Iris pigment epithelial cell (primary cell): Measurements from ENCODE around the gene QRFPR.
"Not testable (repeated sequence)": the region's sequence is repeated elsewhere in the genome, so short reads cannot be mapped to it uniquely, and the experiment has no call there.

Experiments
- DNase-seq: peaks from one replicate; pipeline ENCODE4 v3.0.0-alpha.2; 2011; ENCODE audit warnings: low read depth

Gene QRFPR

DNA sequence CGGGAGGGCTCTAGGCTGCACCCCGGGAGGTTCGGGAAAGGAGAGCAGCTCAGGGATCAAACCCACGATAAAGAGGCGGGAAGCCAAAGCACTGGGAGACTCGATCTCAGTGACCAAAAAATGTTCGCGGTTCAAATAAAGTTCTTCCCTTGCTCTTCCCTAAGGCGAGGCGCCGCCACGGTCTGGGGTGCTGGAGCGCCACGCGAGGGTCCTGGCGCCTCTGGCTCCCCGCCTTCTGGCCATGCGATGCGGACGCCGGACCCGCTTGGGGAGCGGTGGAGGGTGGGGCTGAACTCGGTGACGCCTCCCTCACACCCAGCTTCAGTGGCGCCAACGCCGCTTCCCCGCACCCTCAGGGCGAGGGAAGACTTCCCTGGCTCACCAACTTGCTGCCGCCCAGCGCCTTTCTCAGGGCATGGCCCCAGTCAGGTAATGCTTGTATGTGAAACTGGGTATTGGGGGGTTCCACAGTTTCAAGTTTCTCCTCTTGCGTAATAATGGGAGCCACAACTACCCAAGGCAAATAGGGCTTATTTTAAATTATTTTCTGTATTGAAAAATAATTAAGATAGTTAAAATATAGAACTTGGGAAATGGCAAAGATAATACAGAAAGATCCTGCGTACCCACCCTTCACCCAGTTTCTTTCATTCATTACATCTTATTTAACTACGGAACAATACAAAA lies at the start of gene QRFPR:
Gene QRFPR (minus strand): TSS at position 243 of the 687 bp plus-strand sequence. CDS start 371 bp downstream, outside the sequence.
- no peak for DNase-seq

DNA sequence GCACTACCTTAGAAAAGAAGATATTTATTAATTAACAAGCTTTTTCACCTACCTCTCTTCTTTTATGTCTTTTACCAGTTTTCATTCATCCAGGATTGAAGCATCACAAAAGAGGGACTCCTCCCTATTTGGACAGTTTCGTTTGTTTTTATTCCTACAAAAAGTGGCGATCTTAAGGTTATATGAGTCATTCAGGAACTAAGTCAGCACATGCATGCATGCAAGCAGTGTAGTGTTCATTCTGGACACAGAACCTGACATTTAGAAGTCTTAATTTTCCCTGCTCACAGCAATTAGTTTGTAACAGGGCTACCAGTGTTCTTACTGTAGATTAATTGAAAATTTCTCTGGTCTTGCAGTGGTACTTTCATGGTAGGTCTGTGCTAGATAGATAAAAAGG lies 47.9 kb upstream of the QRFPR start:
- DNase-seq = peak; percentile 58

DNA sequence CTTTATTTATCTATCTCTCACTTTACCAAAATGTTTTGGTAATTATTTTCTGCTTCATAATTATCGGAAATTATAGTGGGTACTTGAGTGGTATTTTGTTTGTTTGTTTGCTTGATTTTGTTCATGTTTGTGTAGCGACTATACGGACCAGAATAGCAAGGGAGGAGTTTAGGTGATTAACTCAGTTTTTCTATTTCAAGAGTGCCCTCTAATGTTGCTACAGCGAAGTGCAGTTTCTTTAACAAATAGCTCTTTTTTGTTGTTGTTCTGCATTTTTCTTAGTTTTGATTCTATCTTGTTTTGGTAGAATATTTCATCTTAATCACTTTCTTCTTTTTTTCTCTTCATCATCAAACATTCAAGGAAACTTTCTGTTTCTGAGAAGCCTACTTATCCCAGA lies 40.8 kb upstream of the QRFPR start:
- DNase-seq = no peak

DNA sequence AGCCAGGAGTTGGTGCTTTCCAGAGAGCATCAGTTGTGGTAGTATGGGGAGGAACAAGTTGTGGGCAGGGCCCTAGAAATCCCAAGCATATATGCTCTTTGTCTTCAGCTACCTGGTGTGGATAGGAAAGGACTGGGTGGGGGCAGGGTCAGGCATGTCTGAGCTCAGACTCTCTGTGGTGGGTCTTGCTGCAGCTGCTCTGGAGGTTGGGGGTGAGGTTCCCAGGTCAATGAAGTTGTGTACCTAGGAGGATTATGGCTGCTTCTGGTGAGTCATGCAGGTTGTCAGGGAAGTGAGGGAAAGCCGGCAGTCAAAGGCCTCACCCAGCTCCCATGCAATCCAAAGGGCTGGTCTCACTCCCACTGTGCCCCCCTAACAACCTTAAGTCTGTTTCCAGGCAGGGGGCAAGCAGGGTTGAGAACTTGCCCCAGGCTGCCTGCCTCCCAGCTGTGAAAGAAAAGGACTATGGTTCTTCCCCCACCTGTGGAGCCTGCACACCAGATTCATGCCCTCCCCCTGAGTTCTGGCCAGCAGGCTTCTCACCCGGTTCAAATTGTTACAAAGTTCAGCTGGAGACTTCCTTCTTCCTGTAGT lies 30.4 kb upstream of the QRFPR start:
- DNase-seq = no peak

DNA sequence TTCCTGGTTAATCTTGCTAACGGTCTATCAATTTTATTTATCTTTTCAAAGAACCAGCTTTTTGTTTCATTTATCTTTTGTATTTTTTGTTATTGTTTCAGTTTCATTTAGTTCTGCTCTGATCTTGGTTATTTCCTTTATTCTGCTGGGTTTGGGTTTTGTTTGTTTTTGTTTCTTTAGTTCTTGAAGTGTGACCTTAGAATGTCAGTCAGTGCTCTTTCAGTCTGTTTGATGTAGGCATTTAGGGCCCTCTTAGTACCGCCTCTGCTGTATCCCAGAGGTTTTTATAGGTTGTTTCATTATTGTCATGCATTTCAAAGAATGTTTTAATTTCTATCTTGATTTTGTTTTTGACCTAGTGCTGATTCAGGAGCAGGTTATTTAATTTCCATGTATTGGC lies 27.7 kb upstream of the QRFPR start:
- DNase-seq = not testable (repeated sequence)

DNA sequence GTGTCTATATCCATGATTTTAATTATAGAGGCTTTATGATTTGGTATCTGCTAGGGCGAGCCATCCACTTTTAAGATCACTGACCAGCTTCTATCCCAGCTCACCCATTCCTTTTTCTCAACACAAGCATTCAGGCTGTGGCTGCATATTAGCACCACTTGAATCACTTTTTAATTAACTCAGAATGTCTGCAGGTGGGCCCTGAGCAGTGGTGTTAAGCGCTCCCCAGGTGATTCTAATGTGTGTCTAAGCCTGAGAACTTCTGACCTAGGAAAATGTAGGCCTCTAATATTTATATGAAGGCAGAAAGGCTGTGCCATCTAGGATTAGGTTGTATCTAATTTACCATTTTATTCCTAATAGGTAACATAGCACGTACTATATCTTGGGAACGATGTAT lies 19.8 kb upstream of the QRFPR start:
- no peak for DNase-seq

DNA sequence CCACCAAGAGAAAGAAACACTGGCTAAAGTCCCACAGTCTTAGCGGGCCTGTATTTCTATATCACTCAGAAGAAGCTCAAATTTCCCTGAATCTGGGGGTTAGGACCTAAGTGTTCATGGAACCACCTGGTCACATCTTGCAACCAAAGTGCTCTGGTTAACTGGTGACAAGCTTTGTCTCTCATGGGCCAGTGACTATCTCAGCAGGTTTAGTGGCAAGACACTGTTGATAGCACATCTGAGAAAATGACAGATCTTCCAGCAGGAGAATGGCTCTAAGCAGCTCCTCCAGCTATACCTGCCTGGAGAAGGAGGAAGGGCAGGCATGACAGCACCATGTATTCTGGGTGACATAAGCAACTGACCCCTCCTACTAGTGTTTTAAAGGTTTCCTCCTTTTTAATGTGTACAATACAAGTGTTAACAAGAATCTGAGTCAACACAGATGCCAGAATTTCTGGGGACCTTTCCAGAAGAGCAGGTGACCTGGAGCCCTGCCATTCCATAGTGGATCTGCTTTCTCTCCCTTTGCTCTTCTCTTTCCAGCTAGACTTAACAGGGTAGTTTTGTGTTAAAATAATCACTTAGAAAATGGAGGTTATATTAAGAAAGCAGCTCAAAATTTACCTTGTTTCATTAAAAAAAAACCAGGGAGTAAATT lies 17.3 kb upstream of the QRFPR start:
- DNase-seq = no peak

DNA sequence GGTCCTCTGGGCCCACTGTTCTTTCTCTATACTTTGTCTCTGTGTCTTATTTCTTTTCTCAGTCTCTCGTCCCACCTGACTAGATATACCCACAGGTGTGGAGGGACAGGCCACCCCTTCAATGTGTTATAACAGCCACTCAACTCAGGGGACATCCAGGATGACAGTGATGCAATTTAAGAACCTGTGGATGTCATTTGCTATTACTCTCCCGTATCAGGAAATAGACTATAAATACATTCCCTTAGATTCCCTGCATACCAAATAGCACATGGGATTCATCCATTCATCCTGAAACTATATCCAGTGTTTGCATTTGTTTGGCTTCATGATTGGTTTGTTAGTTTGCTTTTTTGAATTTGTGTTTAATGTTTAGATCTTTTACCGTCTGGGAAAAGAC lies 16.6 kb upstream of the QRFPR start:
- no peak for DNase-seq

DNA sequence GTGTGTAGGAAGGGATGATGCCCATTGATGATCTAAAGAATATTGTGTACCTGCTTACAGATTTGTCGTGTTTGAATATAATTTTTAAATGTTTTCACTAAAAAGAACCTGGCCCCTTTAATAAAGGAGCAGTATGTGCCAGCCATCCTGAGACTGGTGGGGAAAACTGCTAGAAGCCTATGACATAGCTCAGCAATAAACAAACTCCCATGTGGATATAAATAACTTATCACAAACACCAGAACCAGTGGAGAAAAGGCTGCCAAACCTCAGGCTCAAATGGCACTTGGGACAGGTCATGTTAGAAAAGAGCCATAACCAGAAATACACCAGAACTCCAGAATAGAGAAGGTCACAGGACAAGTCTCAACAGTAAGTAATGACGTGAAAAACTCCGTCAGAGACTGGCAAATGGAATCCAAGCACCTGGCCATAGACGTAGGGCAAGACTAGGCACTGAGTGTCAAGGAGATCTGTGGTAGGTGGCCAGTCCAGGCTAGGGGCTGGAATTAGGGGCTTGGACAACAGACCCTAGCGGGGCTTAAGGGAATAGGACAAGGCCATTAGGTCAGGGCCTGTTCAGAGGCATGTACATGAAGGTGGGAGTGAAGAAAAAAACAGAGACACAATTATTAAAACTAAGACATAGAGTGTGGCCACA lies 11.7 kb upstream of the QRFPR start:
- DNase-seq = no peak

DNA sequence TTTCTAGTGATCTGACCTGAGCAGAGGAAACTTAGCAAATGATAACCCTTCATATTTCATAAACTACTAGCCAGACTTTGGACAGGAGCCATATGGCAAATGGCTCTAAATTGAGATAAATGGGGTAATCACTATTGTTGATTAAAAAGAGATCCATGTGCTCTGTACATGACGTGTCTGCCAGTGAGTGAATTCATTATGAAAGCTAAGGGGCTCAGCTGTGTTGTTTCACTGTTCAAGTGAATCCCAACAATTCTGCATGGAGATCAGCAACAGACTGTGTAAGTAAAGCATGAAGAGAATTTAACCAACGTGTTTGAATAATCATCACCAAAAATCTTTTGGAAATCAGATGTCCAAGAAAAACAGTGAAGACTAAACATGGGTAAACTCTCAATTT lies 9.5 kb upstream of the QRFPR start:
- no peak for DNase-seq

DNA sequence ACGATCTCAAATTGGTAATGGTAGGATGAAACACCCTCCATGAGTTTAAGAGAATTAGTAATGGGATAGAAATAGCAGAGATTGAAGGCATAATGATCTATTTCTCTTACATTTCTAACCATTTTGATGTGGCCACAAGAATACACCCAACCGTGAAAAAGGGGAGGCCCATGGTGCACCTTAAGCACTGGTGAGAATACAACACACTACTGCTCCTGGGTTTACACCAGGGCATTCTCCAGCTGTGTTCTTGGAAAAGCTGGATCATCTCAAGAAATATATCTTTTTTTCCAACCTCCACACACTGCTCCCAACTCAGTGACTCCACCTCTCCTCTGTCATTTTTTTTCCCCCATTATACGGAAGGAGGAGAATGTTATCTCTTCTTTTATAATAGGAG lies 1.5 kb downstream of the QRFPR start:
- no peak for DNase-seq

DNA sequence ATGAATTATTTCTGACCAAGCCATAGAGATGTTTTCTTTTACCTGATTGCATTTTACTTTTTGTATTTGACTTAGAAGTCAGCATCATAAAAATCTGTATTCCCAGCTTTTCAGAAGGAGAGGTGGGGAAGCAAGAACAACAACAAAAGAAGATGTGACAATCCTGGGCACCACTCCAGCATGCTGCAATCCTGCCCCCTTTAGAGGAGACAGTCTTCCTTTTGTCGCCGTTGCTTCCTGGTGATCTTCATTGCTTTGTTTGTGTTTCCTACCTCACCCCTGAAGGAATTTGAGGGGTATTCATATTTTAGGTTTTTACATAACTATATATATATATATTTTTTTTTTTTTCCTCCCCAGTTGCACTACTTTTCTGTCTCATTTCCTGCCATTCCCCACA lies 3.7 kb downstream of the QRFPR start:
- no peak for DNase-seq

DNA sequence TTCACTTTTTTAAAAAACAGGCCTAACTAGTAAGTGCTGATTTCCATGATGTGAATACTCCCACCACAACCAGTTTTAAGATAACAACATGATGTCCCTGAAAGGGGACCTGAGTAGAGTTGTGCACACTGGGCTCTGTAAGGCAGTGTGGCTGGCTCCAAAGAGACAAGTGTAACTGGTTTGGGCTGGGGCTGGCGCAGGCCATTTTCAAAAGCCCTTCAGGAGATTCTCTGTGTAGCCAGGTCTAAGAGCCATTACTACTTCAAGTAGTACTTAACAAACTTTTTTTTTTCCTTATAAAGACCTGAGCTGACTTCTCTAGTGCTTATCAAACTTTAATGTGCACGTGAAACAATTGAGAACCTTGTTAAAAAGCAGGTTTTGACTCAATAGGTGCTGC lies 4.3 kb downstream of the QRFPR start:
- no peak for DNase-seq

DNA sequence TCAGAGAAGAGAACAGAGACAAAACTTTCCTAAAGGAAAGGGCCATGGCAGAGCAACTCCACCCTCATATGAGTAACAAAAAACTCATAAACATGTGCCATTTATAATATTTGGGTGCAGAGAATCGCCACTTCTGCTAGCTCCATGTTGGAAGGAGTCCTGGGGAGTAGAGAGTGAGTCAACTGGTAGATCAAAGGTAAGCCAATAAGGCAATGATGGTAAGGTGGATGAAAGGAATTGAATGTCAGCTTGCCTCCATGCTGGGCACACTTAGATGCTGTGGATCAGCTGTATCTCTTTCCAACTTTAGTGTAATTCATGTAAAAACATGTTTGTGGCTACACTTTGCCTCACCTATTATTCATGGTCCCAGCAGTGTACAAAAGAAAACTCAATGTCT lies 4.7 kb downstream of the QRFPR start:
- DNase-seq = no peak

DNA sequence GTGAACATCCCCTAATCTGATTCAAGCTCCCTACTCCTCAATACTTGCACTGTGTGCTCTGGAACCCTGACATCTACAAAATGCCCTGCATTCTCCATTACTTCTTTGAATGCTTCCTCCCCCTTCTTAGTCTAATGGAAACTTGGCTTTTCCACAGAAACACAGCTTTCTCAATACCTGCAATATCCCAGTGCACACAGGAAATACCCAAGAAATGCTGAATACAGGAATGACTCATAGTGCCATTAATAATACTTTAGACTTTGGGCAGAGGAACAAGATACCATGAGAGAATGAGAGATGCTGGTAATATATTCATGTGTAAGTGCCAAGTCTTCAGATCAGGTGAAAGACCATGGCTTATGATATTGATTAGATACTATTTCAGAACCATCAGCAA lies 5.6 kb downstream of the QRFPR start:
- peak; percentile 37 for DNase-seq

DNA sequence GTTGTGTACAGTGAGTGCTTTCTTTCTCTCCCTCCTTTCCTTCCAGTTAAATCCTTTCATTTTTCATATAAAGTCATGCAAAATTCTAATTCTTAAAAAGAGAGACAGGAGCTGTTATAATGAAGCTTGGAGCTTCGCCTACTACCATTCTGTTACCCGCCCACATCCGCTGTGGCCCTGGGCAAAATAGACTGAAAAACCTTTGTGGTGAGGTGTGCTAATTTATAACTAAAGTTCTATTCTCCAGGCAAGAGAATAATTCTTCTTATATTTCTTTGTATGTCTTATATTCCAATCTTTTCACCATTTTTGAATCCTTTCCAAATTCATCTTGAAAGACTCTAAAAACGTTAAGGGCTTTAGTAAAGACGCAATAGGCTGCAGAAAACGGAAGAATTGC lies 7.0 kb downstream of the QRFPR start:
- no peak for DNase-seq

DNA sequence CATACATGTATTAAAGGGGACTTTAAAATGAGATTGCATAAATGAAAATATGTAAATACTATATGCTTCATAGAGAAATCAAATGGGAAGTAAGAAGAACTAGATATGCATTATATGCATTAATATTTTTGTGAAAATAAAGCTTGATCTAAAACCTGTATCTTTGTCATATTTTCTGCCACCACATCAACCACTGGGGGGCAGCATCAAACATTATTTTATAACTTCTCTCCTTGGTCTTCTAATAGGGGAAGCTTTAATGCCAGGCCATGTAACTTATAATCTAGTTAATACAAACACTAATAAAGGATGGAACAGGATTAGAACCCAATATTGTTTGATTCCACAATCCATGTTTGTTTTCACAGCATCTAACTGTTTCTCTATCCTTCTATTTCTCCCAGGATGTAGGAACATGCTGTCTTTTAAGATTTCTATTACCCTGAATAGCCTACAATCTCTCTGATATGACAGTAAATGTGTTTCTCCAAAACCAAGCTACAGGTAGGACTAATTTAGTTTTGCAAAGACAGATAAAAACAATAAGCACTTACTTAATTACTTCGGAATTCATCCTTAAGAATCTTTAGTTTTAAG lies 10.0 kb downstream of the QRFPR start:
- peak; percentile 42 for DNase-seq

DNA sequence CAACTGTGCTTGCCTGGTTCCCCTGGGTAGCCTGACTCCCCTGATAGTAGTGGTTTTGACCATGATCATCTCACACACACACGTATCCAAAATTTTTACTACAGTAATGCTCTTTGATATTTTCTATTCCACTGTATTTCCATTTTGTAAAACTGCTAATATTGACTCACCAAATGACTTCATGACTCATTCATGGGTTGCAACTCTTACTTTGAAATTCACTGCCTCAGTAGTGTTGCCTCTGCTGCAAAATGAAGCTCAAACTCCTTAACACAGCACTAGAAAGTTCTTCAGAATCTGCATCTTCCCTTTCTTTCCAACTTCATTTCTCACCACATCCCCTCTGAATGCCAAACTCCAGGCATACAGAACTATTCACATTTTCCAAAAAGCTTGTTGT lies 20.3 kb downstream of the QRFPR start:
- peak; percentile 42 for DNase-seq

DNA sequence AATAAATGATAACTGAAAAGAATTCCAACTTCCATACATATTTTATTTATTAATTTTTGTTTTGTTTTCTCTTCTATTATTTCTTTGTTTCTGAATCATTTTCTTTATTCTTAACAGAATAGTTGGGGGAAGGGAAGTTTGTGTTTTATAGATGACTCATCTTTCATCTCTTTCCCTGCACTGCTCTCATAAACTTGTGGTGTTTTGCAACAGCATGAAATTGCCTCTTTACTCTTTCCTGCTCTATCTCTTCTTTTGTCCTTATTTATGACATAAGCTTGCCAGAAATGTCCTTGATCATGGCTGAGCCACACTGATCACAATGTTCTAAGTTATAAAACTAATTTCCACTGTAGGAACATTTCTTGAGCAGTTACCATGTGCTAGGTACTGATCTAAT lies 22.3 kb downstream of the QRFPR start:
- DNase-seq = peak; percentile 77

DNA sequence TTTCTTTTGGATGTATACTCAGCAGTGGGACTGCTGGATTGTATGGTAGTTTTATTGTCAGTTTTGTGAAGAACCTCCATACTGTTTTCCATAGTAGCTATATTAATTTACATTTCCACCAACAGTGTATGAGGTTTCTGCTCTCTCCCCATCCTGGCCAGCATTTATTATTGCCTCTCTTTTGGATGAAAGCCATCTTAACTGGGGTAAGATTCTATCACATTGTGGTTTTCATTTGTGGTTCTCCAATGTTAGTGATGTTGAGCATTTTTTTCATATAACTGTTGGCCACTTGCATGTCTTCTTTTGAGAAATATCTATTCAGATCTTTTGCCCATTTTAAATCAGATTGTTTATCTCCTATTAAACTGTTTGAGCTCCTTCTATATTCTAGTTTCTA lies 27.6 kb downstream of the QRFPR start:
- peak; percentile 28 for DNase-seq

DNA sequence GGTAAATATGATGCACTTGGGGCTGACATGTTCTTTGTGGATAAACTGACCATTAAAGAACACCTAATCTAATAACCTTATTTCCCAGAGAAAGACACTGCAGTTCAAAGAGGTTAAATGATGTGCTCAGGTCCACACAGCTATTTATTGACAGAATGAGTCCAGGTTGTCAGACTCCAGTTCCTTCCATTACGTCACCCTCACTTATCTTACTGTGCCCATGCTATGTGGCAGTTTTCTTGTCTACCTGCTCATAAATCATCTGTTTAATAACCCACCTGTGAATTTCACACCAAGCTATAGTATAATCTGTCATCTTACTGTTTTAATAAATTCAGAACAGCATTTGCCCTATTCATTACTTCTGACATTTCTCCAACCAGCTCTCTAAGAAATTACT lies 36.7 kb downstream of the QRFPR start:
- no peak for DNase-seq

DNA sequence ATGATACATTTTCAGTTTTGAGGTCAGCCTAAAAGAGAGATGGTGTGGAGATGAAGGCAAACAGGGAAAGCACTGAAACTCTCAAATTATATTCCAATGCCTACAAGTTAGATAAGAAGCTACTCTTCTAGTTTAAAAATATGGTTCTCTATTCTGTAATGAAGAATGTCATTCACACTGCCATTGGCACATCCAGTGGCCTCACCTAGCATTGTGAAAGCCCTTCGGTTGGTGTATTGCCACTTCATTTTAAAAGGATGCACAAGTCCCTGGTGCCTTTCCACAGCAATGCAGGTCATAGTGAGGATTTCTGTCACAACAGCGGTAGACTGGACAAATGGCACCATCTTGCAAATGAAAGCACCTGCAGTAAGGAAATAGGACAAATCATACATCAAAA lies 40.6 kb downstream of the QRFPR start:
- DNase-seq = no peak

DNA sequence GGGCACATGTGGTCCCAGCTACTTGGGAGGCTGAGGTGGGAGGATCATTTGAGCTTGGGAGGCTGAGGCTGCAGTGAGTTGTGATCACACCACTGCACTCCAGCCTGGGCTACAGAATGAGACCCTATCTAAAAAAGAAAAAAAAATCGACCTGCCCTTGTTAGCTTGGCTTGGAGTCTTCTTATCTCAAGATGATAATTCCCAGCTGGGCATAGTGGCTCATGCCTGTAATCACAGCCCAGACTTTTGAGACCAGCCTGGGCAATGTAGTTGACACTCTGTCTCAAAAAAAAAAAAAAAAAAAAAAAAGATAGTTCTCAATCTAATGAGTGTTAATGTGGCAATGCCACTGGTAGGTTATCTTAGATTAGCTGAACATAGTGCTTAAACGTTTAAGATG lies 41.0 kb downstream of the QRFPR start:
- DNase-seq = no peak
